HepG2 (cell line): ENCODE results near the gene MACROD2.

ENCODE experiments used
- ATF7 ChIP-seq, 2 experiments: fragments of 450-650 bp in 1 of 2; sonication (generic) in 1 of 2; formaldehyde crosslinking in 1 of 2; IDR thresholded peaks; 2 replicates each; pipeline versions ENCODE4 v1.4.0 to v1.6.1; 2016 to 2020; ENCODE audit warnings: antibody characterized with exemption in 1 of 2, mild to moderate bottlenecking in 1 of 2, missing genetic modification reagents in 1 of 2
- MEF2D ChIP-seq: sonication (generic); formaldehyde crosslinking; IDR thresholded peaks from 2 replicates; pipeline ENCODE4 v1.5.1; 2020; ENCODE audit warnings: mild to moderate bottlenecking, missing genetic modification reagents
- PITX1 ChIP-seq: sonication (generic); formaldehyde crosslinking; IDR thresholded peaks from 2 replicates; pipeline ENCODE4 v1.5.1; 2020; ENCODE audit warnings: mild to moderate bottlenecking, missing genetic modification reagents
- POGZ ChIP-seq: sonication (generic); formaldehyde crosslinking; IDR thresholded peaks from 2 replicates; pipeline ENCODE4 v1.4.0; 2020; ENCODE audit warnings: mild to moderate bottlenecking, missing genetic modification reagents
- POLR2AphosphoS5 ChIP-seq: IDR thresholded peaks from 2 replicates; pipeline ENCODE4 v1.6.1; 2012; ENCODE audit warnings: low read depth, low read length
- SAFB2 ChIP-seq: sonication (generic); formaldehyde crosslinking; IDR thresholded peaks from 2 replicates; pipeline ENCODE4 v1.5.1; 2020; ENCODE audit warnings: missing genetic modification reagents, low read depth, mild to moderate bottlenecking, borderline replicate concordance
- SMC3 ChIP-seq: IDR thresholded peaks from 2 replicates; pipeline ENCODE4 v1.6.1; 2011; ENCODE audit warnings: low read length, improper control_type of control experiment
- SNAPC5 ChIP-seq: sonication (generic); formaldehyde crosslinking; IDR thresholded peaks from 2 replicates; pipeline ENCODE4 v1.8.1; 2023; ENCODE audit warnings: mild to moderate bottlenecking, missing genetic modification reagents, borderline replicate concordance
- ZNF558 ChIP-seq: sonication (generic); formaldehyde crosslinking; IDR thresholded peaks from 2 replicates; pipeline ENCODE4 v1.9.0; 2022; ENCODE audit warnings: mild to moderate bottlenecking, missing genetic modification reagents, borderline replicate concordance
- ZNF563 ChIP-seq: sonication (generic); formaldehyde crosslinking; IDR thresholded peaks from 2 replicates; pipeline ENCODE4 v1.8.0; 2022; ENCODE audit warnings: mild to moderate bottlenecking, moderate library complexity, missing genetic modification reagents

- TF ChIP-seq ATF7 (IDR thresholded peaks at IDR 0.05) (no peak; the same call in 1 of the 2 replicates), ATF7 (CRISPR knock-in tag; IDR thresholded peaks at IDR 0.05) (no peak), PITX1 (CRISPR knock-in tag) (no peak), ZNF558 (CRISPR knock-in tag) (no peak), SNAPC5 (CRISPR knock-in tag) (no peak), ZNF563 (CRISPR knock-in tag) (no peak), POLR2AphosphoS5 (no peak), POGZ (peak; percentile 15; the same call in 1 of the 2 replicates), MEF2D (no peak), SAFB2 (no peak), SMC3 (peak; percentile 44; the same call in 1 of the 2 replicates)
Observed at GRCh38 chr20:14992153-14992552, 996.8 kb downstream of the MACROD2 start.
